SK-N-SH (cell line): Measurements from ENCODE around the gene ABHD6. TPM values are rescaled to one million over a fixed set of nuclear protein-coding genes. Genes with fewer than 3 reads are reported as not detected.

Experiments
- CTCF ChIA-PET: fragments of 300-600, 350-600 bp; formaldehyde crosslinking; extraction: SDS; loops from one replicate; lab custom pipeline; 2021; lab: Yijun Ruan, JAX
- POLR2A ChIA-PET: fragments of 350-600 bp; sonication (Branson Sonifier 250); formaldehyde crosslinking; extraction: SDS; loops from one replicate; lab custom pipeline; 2020; ENCODE audit warnings: antibody characterized with exemption, inconsistent platforms; lab: Yijun Ruan, JAX
- DNase-seq: peaks from one replicate; pipeline ENCODE4 v3.0.0; 2012
- H2AFZ ChIP-seq: fragments of 200-600 bp; sonication (generic); 2 replicates; pipeline ENCODE4 v1.8.1; 2016; ENCODE audit warnings: antibody characterized with exemption, mild to moderate bottlenecking, low read depth
- H3F3A ChIP-seq: fragments of 200-600 bp; sonication (generic); replicated peaks from 2 replicates; pipeline ENCODE3; 2016; ENCODE audit warnings: antibody characterized with exemption, mild to moderate bottlenecking; ENCODE audit not compliant: insufficient read depth
- H3K27ac ChIP-seq, 2 experiments: fragments of 200-500 bp in 1 of 2; fragments of 200-600 bp in 1 of 2; sonication (Bioruptor generic) in 1 of 2; sonication (generic), shearing (Covaris generic) in 1 of 2; 2 replicates each; pipeline versions ENCODE4 v1.5.1 to v1.6.1; 2014 to 2016; ENCODE audit warnings: low read depth in 2 of 2, inconsistent platforms in 1 of 2, low read length in 1 of 2, mild to moderate bottlenecking in 1 of 2, mixed read lengths in 1 of 2
- H3K27me3 ChIP-seq: fragments of 200-600 bp; sonication (generic), shearing (Covaris generic); 2 replicates; pipeline ENCODE4 v1.6.1; 2016; ENCODE audit warnings: mixed run types; ENCODE audit not compliant: insufficient read depth
- H3K36me3 ChIP-seq, 2 experiments: fragments of 200-500 bp in 1 of 2; fragments of 200-600 bp in 1 of 2; sonication (Bioruptor generic) in 1 of 2; sonication (generic) in 1 of 2; replicated peaks in 1 of 2; 2 replicates each; pipeline versions ENCODE3 to v1.5.1; 2014 to 2016; ENCODE audit warnings: low read length in 1 of 2, mild to moderate bottlenecking in 1 of 2; ENCODE audit not compliant: insufficient read depth in 2 of 2, control insufficient read depth in 1 of 2
- H3K4me1 ChIP-seq, 2 experiments: fragments of 200-500 bp in 1 of 2; fragments of 200-600 bp in 1 of 2; sonication (Bioruptor generic) in 1 of 2; sonication (generic), shearing (Covaris generic) in 1 of 2; 2 replicates each; pipeline versions ENCODE4 v1.5.1 to v1.6.1; 2014 to 2016; ENCODE audit warnings: low read depth in 1 of 2, low read length in 1 of 2, mixed run types in 1 of 2; ENCODE audit not compliant: insufficient read depth in 2 of 2, control insufficient read depth in 1 of 2
- H3K4me2 ChIP-seq: fragments of 200-600 bp; sonication (generic), shearing (Covaris generic); 2 replicates; pipeline ENCODE4 v1.6.1; 2017; ENCODE audit warnings: mixed run types
- H3K4me3 ChIP-seq, 2 experiments: fragments of 200-500 bp in 1 of 2; fragments of 200-600 bp in 1 of 2; sonication (Bioruptor generic) in 1 of 2; sonication (generic), shearing (Covaris generic) in 1 of 2; 2 replicates each; pipeline versions ENCODE4 v1.5.1 to v1.8.1; 2014 to 2016; ENCODE audit warnings: low read depth in 2 of 2, inconsistent platforms in 1 of 2, low read length in 1 of 2, mild to moderate bottlenecking in 1 of 2, mixed read lengths in 1 of 2, moderate library complexity in 1 of 2
- H3K79me2 ChIP-seq: fragments of 200-600 bp; sonication (generic); 2 replicates; pipeline ENCODE4 v1.8.1; 2017; ENCODE audit warnings: mild to moderate bottlenecking; ENCODE audit not compliant: insufficient read depth
- H3K9ac ChIP-seq: fragments of 200-600 bp; sonication (generic); 2 replicates; pipeline ENCODE4 v1.6.1; 2017; ENCODE audit warnings: mixed run types
- H3K9me2 ChIP-seq: fragments of 200-600 bp; sonication (generic); 2 replicates; pipeline ENCODE4 v1.6.1; 2017; ENCODE audit warnings: mixed run types
- H3K9me3 ChIP-seq: fragments of 200-600 bp; sonication (generic); 2 replicates; pipeline ENCODE4 v1.6.1; 2017; ENCODE audit warnings: mixed run types, mild to moderate bottlenecking, moderate library complexity
- H4K20me1 ChIP-seq: fragments of 200-600 bp; sonication (generic); 2 replicates; pipeline ENCODE4 v1.6.1; 2017; ENCODE audit warnings: mild to moderate bottlenecking, mixed run types; ENCODE audit not compliant: insufficient read depth
- CHD2 ChIP-seq: fragments of 150-350 bp; IDR thresholded peaks from 2 replicates; pipeline ENCODE4 v1.6.1; 2018; ENCODE audit warnings: low read length; ENCODE audit not compliant: partially characterized antibody
- CTCF ChIP-seq: fragments of 200-600 bp; sonication (generic); IDR thresholded peaks from 2 replicates; pipeline ENCODE4 v1.6.1; 2017; ENCODE audit warnings: antibody characterized with exemption, mild to moderate bottlenecking, moderate library complexity
- ELF1 ChIP-seq: IDR thresholded peaks from 2 replicates; pipeline ENCODE4 v1.4.0; 2012
- EP300 ChIP-seq, 2 experiments: IDR thresholded peaks; 2 replicates each; pipeline versions ENCODE4 v1.4.0 to v1.6.1; 2012; ENCODE audit warnings: borderline replicate concordance in 1 of 2, low read depth in 1 of 2, low read length in 1 of 2
- FOSL2 ChIP-seq: IDR thresholded peaks from 2 replicates; pipeline ENCODE4 v1.4.0; 2012; ENCODE audit warnings: low read depth, mild to moderate bottlenecking, moderate library complexity, borderline replicate concordance
- FOXJ3 ChIP-seq: sonication (generic); formaldehyde crosslinking; IDR thresholded peaks from 2 replicates; pipeline ENCODE4 v1.5.1; 2020; ENCODE audit warnings: mild to moderate bottlenecking, missing genetic modification reagents
- RAD21 ChIP-seq: IDR thresholded peaks from 2 replicates; pipeline ENCODE4 v1.6.1; 2012; ENCODE audit warnings: mild to moderate bottlenecking, low read length
- RCOR1 ChIP-seq: fragments of 150-350 bp; IDR thresholded peaks from 2 replicates; pipeline ENCODE4 v1.6.1; 2017; ENCODE audit warnings: antibody characterized with exemption, low read length
- RFX5 ChIP-seq: IDR thresholded peaks from 2 replicates; pipeline ENCODE4 v1.6.1; 2012; ENCODE audit warnings: mild to moderate bottlenecking, improper control_type of control experiment, low read length
- SMC3 ChIP-seq: IDR thresholded peaks from 2 replicates; pipeline ENCODE4 v1.6.1; 2012; ENCODE audit warnings: low read depth, low read length, improper control_type of control experiment
- TAF1 ChIP-seq: IDR thresholded peaks from 2 replicates; pipeline ENCODE4 v1.6.1; 2012; ENCODE audit warnings: low read depth, mild to moderate bottlenecking, low read length, moderate library complexity, borderline replicate concordance
- USF1 ChIP-seq: IDR thresholded peaks from 2 replicates; pipeline ENCODE4 v1.4.0; 2012; ENCODE audit warnings: low read depth, borderline replicate concordance
- YY1 ChIP-seq: IDR thresholded peaks from 2 replicates; pipeline ENCODE4 v1.4.0; 2012; ENCODE audit warnings: low read depth, mild to moderate bottlenecking
- ZBTB33 ChIP-seq: IDR thresholded peaks from 2 replicates; pipeline ENCODE4 v1.4.0; 2012; ENCODE audit warnings: low read depth, borderline replicate concordance
- WGBS: methylation state at CpG from one replicate; pipeline ENCODE4 v1.1.6; 2017; ENCODE audit warnings: low lambda C conversion rate; 5-methylcytosine and 5-hydroxymethylcytosine counted together
- polyA plus RNA-seq, 3 experiments: library from polyadenylated mRNA; depleted of rRNA; stranded (reverse); fragments of >200 nt; gene quantifications; 2 replicates each; pipeline ENCODE4 v1.2.3, GENCODE V29; 2012

The ABHD6 gene
- polyA plus RNA-seq, 1 of the 3 experiments (the other 2 are of a cell fraction): 10.7 TPM

DNA sequence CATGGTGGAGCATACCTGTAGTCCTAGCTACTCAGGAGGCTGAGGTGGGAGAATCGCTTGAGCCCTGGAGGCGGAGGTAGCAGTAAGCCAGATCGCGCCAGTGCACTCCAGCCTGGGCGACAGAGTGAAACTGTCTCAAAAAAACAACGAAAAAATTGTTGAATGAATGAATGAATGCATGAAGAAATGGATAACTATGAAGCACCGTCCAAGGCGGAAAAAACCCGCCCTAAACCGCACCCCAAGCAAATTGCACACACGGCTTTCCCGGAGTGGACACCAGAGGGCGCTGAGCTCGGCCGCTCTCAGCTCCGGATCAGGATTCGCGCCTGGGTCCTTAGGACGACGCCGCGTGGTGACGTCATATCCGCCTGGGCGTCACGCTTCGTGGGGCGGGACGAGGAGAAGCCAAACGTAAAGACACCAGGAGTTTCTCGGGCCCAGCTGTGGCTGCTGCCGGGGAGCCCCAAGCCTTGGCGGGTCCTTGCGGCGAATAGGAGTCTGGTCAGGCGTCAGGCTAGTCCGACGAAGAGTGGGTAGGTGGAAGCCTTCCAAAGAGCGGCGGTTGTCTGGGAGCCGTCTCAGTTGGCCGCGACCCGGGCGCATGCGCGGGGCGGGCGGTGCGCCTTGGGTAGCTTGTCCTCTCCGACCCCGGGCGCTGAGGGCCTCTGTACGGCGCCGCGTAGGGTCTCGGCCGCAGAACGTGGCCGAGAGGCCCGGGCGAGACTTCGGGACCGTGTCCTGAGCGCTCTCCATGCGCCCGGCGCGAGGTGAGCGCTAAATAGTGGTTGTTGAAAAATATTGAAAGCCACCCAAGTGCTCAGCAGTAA is 68.5 kb downstream of the ABHD6 start, which contains the start of the genes HTD2 and RPP14 (continued):
- TF ChIP-seq USF1: no peak
- peak; percentile 38 for TF ChIP-seq RAD21
- TF ChIP-seq RFX5: no peak
- no peak for TF ChIP-seq FOXJ3 (CRISPR knock-in tag)
- TF ChIP-seq ELF1: no peak; the same call in 1 of the 2 replicates
- peak; percentile 51 for TF ChIP-seq SMC3
- TF ChIP-seq CHD2: peak; percentile 70
- TF ChIP-seq ZBTB33: no peak; the same call in 1 of the 2 replicates
- no peak; a peak in 1 of 4 replicates for TF ChIP-seq EP300 (IDR thresholded peaks at IDR 0.05; ENCODE audit: borderline replicate concordance in 1 of 2, low read depth in 1 of 2, low read length in 1 of 2)
- peak; percentile 61; the same call in 1 of the 2 replicates for TF ChIP-seq RCOR1
- peak; percentile 58 for TF ChIP-seq TAF1
- TF ChIP-seq, all 33 proteins: peak for 16

GRCh38 chr3:58307639-58308215 is 70.1 kb downstream of the ABHD6 start:
- POLR2A ChIA-PET: no interaction called here

More at GRCh38 chr3:58307639-58308215, 70.1 kb downstream of the ABHD6 start:
- H3K4me2 ChIP-seq: peak overlapping the region; percentile 80
- H3K9me2 ChIP-seq: no peaks in the 10 kb centered on the region
- H3K4me1 ChIP-seq: peaks cover 8 to 14% of the 10 kb centered on the region in 2 experiments; a peak in 3 of 4 replicates
- no peaks in the 10 kb centered on the region; the same call in 1 of the 2 replicates for H3K27me3 ChIP-seq
- H4K20me1 ChIP-seq: peaks cover 32% of the 10 kb centered on the region
- peak overlapping the region; percentile 76 to 94 for H3K4me3 ChIP-seq
- peaks cover 60% of the 10 kb centered on the region for H3K79me2 ChIP-seq
- peak overlapping the region in 1 of 2 experiments; percentile 93; a peak in 1 of 4 replicates for H3K27ac ChIP-seq
- DNase-seq: peak; percentile 51
- CTCF ChIA-PET: interaction anchor here (0.5 to 6.0 kb wide), 41 partner anchors 8 to 1360 kb away, joined by 3 to 48 read pairs (median 6); partner anchors contain the start of genes ABHD6, KCTD6 and PXK
- TF ChIP-seq RAD21 (peak; percentile 52), YY1 (no peak), FOSL2 (no peak), CTCF (peak; percentile 82), RCOR1 (no peak), SMC3 (0 out of 2 replicates have a peak, but pooled peaks have one; percentile 6)
- peak overlapping the region; percentile 94; the same call in 1 of the 2 replicates for H3K9ac ChIP-seq
- 21% methylated on average over 10 of the region's 10 CpGs for WGBS
- H3K36me3 ChIP-seq: peaks cover 16 to 38% of the 10 kb centered on the region in 2 experiments
- no peak overlapping the region for H2AFZ ChIP-seq
- H3K9me3 ChIP-seq: no peaks in the 10 kb centered on the region
- peaks cover 3% of the 10 kb centered on the region for H3F3A ChIP-seq
